ENCODE data around the gene INPP4B.
A peak's percentile ranks its signal among the peaks of the same experiment; 100 is the strongest.

The INPP4B gene

DNA sequence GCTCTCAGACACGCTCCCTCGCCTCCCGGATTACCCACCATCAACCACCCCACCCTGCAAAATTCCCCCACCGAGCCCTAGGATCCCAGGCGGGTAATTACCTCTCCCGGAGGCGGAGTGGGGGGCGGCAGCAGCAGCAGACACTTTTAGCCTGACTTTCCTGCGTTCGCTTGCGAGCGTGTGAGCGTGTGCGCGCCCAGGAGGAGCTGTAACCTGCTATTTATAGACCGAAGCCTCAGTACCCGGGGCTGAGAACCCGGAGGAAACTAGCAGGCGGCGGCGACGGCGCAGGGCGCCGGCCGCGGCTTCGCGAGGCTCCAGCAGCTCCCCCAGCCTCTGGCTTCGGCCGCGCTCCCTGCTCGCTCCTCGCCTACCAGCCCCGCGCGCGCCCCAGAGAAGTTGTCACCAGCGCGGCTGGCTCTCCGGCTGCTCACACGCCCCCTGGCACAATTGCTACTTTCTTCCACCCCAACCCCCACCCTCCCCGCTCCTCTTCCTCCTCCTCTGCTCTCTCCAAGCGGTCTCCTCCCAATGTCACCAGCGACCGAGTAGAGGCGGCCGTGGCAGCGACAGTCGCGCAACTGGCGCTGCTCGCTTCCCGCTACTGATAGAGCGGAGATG, at the start of gene INPP4B:
Gene INPP4B (minus strand): TSS at position 194 of the 621 bp plus-strand sequence.
- DNase-seq (ENCODE audit: low spot score) = peak; percentile 36
- in situ Hi-C loops (cut with MboI; ENCODE audit: low sequenced_read_pairs, unreplicated experiment) = loop anchor here (25.0 kb wide), 1 partner anchor 484 kb away; no protein-coding TSS in a partner anchor
- TF ChIP-seq CTCF (IDR thresholded peaks at IDR 0.05; ENCODE audit: borderline replicate concordance, control extremely low read depth, extremely low read depth, insufficient read depth, missing control alignments) = no peak

GRCh38 chr4:142893012-142893411, 46.9 kb upstream of the INPP4B start:
- no peak for DNase-seq (ENCODE audit: low spot score)
- in situ Hi-C loops (cut with MboI; ENCODE audit: low sequenced_read_pairs, unreplicated experiment) = no loop called here
- TF ChIP-seq CTCF (IDR thresholded peaks at IDR 0.05; ENCODE audit: borderline replicate concordance, control extremely low read depth, extremely low read depth, insufficient read depth, missing control alignments) = no peak

GRCh38 chr4:142886566-142886965, 40.5 kb upstream of the INPP4B start:
- TF ChIP-seq CTCF (IDR thresholded peaks at IDR 0.05; ENCODE audit: borderline replicate concordance, control extremely low read depth, extremely low read depth, insufficient read depth, missing control alignments) = no peak
- DNase-seq (ENCODE audit: low spot score) = no peak
- in situ Hi-C loops (cut with MboI; ENCODE audit: low sequenced_read_pairs, unreplicated experiment) = no loop called here

DNA sequence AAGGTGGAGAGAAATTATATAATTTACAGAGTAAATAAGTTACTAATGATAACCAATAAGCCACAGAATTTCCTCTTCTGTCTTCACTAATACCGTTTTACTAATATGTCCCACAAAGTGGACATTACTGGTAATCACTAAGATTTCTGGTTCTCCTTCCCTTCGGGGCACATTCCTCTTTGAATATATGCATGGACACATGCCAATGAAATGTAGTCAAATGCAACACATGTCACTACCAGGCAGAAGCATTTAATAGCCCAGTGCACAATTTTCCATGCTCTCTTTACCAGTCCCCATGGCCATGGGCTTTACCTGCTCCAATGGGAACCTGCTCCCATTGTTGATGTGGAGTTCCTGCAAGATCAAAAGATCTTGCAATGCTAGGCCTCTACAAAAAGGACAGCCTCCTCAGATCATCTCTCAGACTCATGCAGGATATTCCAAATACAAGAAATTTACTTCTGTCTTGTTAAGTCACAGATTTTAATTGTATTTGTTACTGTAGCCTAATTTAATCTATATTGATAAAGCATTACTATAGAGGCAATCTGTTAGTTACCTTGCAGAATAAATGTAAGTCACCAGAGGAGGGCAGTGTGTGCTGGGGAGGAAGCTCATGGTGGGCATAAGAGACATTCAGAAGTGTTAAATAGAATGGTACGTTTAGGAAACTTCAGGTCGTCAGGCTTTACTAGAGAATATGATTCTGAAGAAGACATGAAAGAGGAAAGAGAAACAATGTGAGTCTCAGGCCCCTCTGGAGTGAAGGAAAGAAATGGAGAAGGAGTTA, 37.1 kb upstream of the INPP4B start:
- DNase-seq (ENCODE audit: low spot score) = no peak
- in situ Hi-C loops (cut with MboI; ENCODE audit: low sequenced_read_pairs, unreplicated experiment) = no loop called here
- peak; percentile 12 for TF ChIP-seq CTCF (IDR thresholded peaks at IDR 0.05; ENCODE audit: borderline replicate concordance, control extremely low read depth, extremely low read depth, insufficient read depth, missing control alignments)

GRCh38 chr4:142882159-142882558, 36.1 kb upstream of the INPP4B start:
- in situ Hi-C loops (cut with MboI; ENCODE audit: low sequenced_read_pairs, unreplicated experiment) = no loop called here
- DNase-seq (ENCODE audit: low spot score) = no peak
- TF ChIP-seq CTCF (IDR thresholded peaks at IDR 0.05; ENCODE audit: borderline replicate concordance, control extremely low read depth, extremely low read depth, insufficient read depth, missing control alignments) = no peak

GRCh38 chr4:142881331-142881730, 35.2 kb upstream of the INPP4B start:
- no peak for TF ChIP-seq CTCF (IDR thresholded peaks at IDR 0.05; ENCODE audit: borderline replicate concordance, control extremely low read depth, extremely low read depth, insufficient read depth, missing control alignments)
- in situ Hi-C loops (cut with MboI; ENCODE audit: low sequenced_read_pairs, unreplicated experiment) = no loop called here
- no peak for DNase-seq (ENCODE audit: low spot score)
